Hematopoietic multipotent progenitor cell treated with erythropoietin and hydrocortisone succinate and interleukin-3 and kit ligand, for 17 days (in vitro differentiated cells): ENCODE data around the gene SOAT1.
"Not testable (repeated sequence)": the region's sequence is repeated elsewhere in the genome, so short reads cannot be mapped to it uniquely, and the experiment has no call there.

Experiments used
- DNase-seq: peaks from one replicate; pipeline ENCODE4 v3.0.0-alpha.2; 2015; ENCODE audit warnings: low spot score

SOAT1 gene

GRCh38 chr1:179353546-179353945, 59.9 kb downstream of the SOAT1 start:
- DNase-seq: no peak

- DNase-seq: not testable (repeated sequence)
Observed at GRCh38 chr1:179361631-179362030, 68.0 kb downstream of the SOAT1 start.

DNA sequence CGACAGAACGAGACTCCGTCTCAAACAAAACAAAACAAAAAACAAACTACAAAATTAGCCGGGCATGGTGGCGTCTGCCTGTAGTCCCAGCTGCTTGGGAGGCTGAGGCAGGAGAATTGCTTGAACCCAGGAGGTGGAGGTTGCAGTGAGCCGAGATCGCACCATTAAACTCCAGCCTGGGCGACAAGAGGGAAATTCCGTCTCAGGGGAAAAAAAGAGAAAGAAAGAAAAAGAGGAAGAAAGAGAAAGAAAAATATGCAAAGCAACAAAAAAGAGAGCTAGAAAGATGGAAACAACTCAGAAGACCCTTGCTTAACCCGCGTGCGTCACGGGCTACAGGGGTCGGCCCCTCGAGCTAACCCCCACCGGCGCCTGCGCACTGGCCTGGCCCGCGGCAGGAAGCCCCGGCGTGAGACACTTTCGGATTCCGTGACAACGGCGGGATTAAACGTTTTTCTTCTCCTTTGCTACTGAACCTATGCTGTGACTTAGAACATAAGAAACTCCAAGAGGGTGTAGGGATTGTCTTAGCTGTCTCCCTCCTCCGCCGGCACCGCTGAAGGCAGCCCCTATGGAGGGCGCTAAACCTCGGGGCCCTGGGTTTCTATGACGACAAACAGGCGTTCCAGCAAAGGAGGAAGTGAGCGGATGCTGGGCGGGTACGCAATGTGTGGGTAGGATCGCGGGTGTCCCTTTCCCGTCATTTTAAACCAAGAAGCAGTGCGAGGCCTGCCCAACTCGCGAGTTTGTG, 71.9 kb downstream of the SOAT1 start, which contains the start of gene AXDND1:
TSS of gene AXDND1 (plus strand) at position 630 of the 751 bp plus-strand sequence. CDS start 539 bp downstream, outside the sequence.
- DNase-seq: peak; percentile 65

DNA sequence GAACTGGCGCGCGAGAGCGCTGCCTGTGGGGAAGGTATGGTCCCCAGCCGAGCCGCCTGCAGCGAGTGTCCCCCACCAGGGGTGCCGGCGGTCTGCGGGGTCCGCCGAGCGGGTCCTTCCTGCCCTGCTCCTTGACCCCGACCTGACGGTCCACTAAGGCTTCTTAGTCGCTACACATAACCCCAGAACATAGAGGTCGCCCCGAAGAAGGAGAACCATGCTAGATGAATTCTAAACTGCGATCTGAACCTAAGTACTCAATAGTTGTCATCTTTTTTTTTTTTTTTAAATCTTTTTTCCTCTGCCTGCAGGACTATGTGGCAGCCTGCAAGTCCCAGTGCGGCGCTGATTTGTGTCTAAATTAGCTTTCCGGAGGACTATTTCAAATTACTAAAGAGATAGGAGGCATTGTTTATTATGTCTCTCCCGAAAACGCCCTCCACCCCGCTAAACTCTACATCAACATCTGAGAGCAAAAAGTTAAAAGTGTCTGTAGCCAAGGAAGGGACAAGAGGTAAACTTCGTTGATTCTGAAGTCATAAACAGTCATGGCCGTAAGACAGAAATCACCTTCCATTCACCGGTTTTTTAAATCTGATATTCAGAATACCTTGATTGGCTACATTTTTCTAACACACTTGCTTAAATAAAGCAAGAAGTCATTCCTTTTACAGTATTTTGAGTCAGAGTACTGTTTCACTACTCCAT, 72.7 kb downstream of the SOAT1 start:
- DNase-seq: no peak

DNA sequence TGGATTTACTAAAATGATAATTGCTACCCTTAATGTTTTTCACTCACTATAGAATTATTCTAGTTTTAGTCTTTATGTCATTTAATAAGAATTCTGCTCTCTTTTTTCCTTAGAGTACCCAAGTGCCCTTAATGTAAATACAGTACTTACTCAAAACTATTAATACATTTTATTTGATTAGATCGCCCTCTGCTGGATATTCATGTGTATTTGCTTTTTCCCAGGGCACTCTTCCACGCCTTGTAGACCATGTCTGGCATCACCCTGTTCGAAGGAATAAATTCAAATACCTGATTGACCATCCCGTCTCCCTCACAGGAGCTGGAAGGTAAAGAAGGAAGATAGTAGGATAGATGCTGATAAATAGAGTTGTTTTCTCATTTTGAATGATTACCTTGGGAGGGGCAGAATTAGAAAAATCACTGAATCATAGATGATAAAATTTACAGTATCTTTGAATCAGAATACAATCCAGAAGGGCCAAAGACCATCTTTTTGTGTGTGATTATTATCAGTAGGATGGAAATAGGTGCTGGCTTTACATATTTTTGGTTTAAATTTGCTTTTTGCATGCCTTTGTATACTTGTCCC, 76.2 kb downstream of the SOAT1 start:
- peak; percentile 79 for DNase-seq

GRCh38 chr1:179372160-179372559, 78.6 kb downstream of the SOAT1 start:
- DNase-seq: no peak

- no peak for DNase-seq
Observed at GRCh38 chr1:179376223-179376622, 82.6 kb downstream of the SOAT1 start.

- DNase-seq: no peak
Observed at GRCh38 chr1:179380299-179380698, 86.7 kb downstream of the SOAT1 start.

GRCh38 chr1:179384027-179384426, 90.4 kb downstream of the SOAT1 start:
- no peak for DNase-seq

GRCh38 chr1:179385510-179385909, 91.9 kb downstream of the SOAT1 start:
- no peak for DNase-seq

- DNase-seq: no peak
Observed at GRCh38 chr1:179393721-179394120, 100.1 kb downstream of the SOAT1 start.

- not testable (repeated sequence) for DNase-seq
Observed at GRCh38 chr1:179399399-179399798, 105.8 kb downstream of the SOAT1 start.
